AG09309 (cell line): Measurements from ENCODE around the gene CCL22.
"Not testable (repeated sequence)": the region's sequence is repeated elsewhere in the genome, so short reads cannot be mapped to it uniquely, and the experiment has no call there.

Source experiments
- DNase-seq: peaks from one replicate; pipeline ENCODE4 v3.0.0-alpha.2; 2010; ENCODE audit warnings: low read depth
- H3K4me3 ChIP-seq: 2 replicates; pipeline ENCODE4 v1.5.1; 2011; ENCODE audit warnings: mild to moderate bottlenecking, low read depth, low read length, moderate library complexity; ENCODE audit not compliant: control insufficient read depth
- CTCF ChIP-seq: IDR thresholded peaks from 2 replicates; pipeline ENCODE4 v1.5.1; 2011; ENCODE audit warnings: mild to moderate bottlenecking, low read depth, low read length, inconsistent platforms; ENCODE audit not compliant: insufficient read depth, control insufficient read depth; ENCODE audit errors: missing control alignments

CCL22 gene

GRCh38 chr16:57373117-57373947 is 14.7 kb downstream of the CCL22 start:
- H3K4me3 ChIP-seq: no peak overlapping the region
- DNase-seq: no peak
- no peak for TF ChIP-seq CTCF

GRCh38 chr16:57374067-57374534 is 15.5 kb downstream of the CCL22 start:
- H3K4me3 ChIP-seq: no peak overlapping the region
- no peak for TF ChIP-seq CTCF
- DNase-seq: no peak

GRCh38 chr16:57374925-57375465 is 16.4 kb downstream of the CCL22 start:
- not testable (repeated sequence) for H3K4me3 ChIP-seq, DNase-seq

- H3K4me3 ChIP-seq: no peak overlapping the region
- TF ChIP-seq CTCF: no peak
- no peak for DNase-seq
Measured at GRCh38 chr16:57376313-57376818, 17.8 kb downstream of the CCL22 start.

- no peak overlapping the region for H3K4me3 ChIP-seq
- DNase-seq: no peak
- no peak for TF ChIP-seq CTCF
Measured at GRCh38 chr16:57377080-57377841, 18.7 kb downstream of the CCL22 start.

GRCh38 chr16:57379579-57379978 is 21.0 kb downstream of the CCL22 start:
- TF ChIP-seq CTCF: no peak
- no peak for DNase-seq
- no peak overlapping the region for H3K4me3 ChIP-seq
